H1 (cell line): ENCODE results near the gene FAM120A. TPM values are rescaled to one million over a fixed set of nuclear protein-coding genes. Genes with fewer than 3 reads are reported as not detected.

Experiments
- ASH2L ChIP-seq: fragments of 200-600, 300-600 bp; sonication (generic); IDR thresholded peaks from one replicate; pipeline ENCODE4 v1.7.1; 2017; ENCODE audit warnings: low read length
- BRCA1 ChIP-seq: IDR thresholded peaks from 2 replicates; pipeline ENCODE4 v1.6.1; 2012; ENCODE audit warnings: low read depth, low read length, improper control_type of control experiment
- GABPA ChIP-seq: IDR thresholded peaks from 2 replicates; pipeline ENCODE4 v1.6.1; 2011; ENCODE audit warnings: mild to moderate bottlenecking, low read length, moderate library complexity, borderline replicate concordance; ENCODE audit not compliant: insufficient read depth
- HDAC6 ChIP-seq: IDR thresholded peaks from one replicate; pipeline ENCODE4 v1.7.1; 2012; ENCODE audit warnings: low read depth, mild to moderate bottlenecking, inconsistent platforms, low read length, moderate library complexity
- KDM1A ChIP-seq: fragments of 200-600, 300-600 bp; sonication (generic); IDR thresholded peaks from 2 replicates; pipeline ENCODE4 v1.7.1; 2016; ENCODE audit warnings: mild to moderate bottlenecking, low read length, borderline replicate concordance
- SAP30 ChIP-seq: fragments of 300-600 bp; sonication (generic); IDR thresholded peaks from 2 replicates; pipeline ENCODE4 v1.7.1; 2012; ENCODE audit warnings: low read length, moderate library complexity, mild to moderate bottlenecking, inconsistent platforms; ENCODE audit not compliant: insufficient read depth, insufficient replicate concordance
- SP4 ChIP-seq: IDR thresholded peaks from 2 replicates; pipeline ENCODE4 v1.6.1; 2012; ENCODE audit warnings: low read length, inconsistent platforms
- SUZ12 ChIP-seq: fragments of 200-600 bp; sonication (generic); IDR thresholded peaks from 2 replicates; pipeline ENCODE4 v1.6.1; 2012; ENCODE audit warnings: mild to moderate bottlenecking, inconsistent platforms, low read length, moderate library complexity, mixed read lengths
- TEAD4 ChIP-seq: IDR thresholded peaks from 2 replicates; pipeline ENCODE4 v1.6.1; 2012; ENCODE audit warnings: low read depth, low read length, inconsistent platforms, mixed read lengths
- polyA plus RNA-seq, 7 experiments: library from polyadenylated mRNA; depleted of rRNA in 3 of 7; stranded (reverse) in 5 of 7; unstranded in 2 of 7; fragments of >200 nt in 5 of 7; fragments of 200-250 nt in 2 of 7; gene quantifications; 1 replicate in 5 of 7; 2 replicates in 1 of 7; 4 replicates in 1 of 7; pipeline versions ENCODE4 v1.2.1 to v1.2.3, GENCODE V29; 2011 to 2013; ENCODE audit warnings: missing spikeins in 2 of 7, mixed read lengths in 2 of 7
- total RNA-seq: library from RNA; stranded (reverse); fragmentation: NEBNext Ultra II Directional; extraction: Animal tissue kit (Norgen Biotek cat#: 25700); gene quantifications from 2 replicates; pipeline ENCODE4 v1.2.1, GENCODE V29; 2021
- TF ChIP-seq, protein P1 (sequence below): fragments of 300-600 bp; sonication (generic); IDR thresholded peaks from 2 replicates; pipeline ENCODE4 v1.7.1; 2012; ENCODE audit warnings: low read length, moderate library complexity, mild to moderate bottlenecking, inconsistent platforms; ENCODE audit not compliant: insufficient replicate concordance
- TF ChIP-seq, protein P2 (sequence below): IDR thresholded peaks from 2 replicates; pipeline ENCODE4 v1.6.1; 2011; ENCODE audit warnings: low read length, improper control_type of control experiment

Gene FAM120A
- total and polyA plus RNA-seq, 2 of the 8 experiments (the other 6 are each of a cell fraction or from before 2014, with no cell fraction given), result 24.9 to 54.7 TPM

DNA sequence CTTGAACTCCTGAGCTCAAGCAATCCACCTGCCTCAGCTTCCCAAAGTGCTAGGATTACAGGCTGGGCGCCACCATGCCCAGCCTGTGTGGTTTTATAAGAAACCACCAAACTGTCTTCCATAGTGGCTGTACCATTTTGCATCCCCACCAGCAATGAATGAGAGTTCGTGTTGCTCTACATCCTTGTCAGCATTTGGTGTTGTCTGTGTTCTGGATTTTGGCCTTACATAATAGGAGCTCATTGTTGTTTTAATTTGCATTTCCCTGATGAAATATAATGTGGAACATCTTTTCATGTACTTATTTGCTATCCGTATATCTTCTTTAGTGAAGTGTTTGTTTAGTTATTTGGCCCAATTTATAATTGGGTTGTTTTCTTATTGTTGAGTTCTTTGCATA is 154.7 kb downstream of the FAM120A start (continued):
- TF ChIP-seq, protein P1, sequence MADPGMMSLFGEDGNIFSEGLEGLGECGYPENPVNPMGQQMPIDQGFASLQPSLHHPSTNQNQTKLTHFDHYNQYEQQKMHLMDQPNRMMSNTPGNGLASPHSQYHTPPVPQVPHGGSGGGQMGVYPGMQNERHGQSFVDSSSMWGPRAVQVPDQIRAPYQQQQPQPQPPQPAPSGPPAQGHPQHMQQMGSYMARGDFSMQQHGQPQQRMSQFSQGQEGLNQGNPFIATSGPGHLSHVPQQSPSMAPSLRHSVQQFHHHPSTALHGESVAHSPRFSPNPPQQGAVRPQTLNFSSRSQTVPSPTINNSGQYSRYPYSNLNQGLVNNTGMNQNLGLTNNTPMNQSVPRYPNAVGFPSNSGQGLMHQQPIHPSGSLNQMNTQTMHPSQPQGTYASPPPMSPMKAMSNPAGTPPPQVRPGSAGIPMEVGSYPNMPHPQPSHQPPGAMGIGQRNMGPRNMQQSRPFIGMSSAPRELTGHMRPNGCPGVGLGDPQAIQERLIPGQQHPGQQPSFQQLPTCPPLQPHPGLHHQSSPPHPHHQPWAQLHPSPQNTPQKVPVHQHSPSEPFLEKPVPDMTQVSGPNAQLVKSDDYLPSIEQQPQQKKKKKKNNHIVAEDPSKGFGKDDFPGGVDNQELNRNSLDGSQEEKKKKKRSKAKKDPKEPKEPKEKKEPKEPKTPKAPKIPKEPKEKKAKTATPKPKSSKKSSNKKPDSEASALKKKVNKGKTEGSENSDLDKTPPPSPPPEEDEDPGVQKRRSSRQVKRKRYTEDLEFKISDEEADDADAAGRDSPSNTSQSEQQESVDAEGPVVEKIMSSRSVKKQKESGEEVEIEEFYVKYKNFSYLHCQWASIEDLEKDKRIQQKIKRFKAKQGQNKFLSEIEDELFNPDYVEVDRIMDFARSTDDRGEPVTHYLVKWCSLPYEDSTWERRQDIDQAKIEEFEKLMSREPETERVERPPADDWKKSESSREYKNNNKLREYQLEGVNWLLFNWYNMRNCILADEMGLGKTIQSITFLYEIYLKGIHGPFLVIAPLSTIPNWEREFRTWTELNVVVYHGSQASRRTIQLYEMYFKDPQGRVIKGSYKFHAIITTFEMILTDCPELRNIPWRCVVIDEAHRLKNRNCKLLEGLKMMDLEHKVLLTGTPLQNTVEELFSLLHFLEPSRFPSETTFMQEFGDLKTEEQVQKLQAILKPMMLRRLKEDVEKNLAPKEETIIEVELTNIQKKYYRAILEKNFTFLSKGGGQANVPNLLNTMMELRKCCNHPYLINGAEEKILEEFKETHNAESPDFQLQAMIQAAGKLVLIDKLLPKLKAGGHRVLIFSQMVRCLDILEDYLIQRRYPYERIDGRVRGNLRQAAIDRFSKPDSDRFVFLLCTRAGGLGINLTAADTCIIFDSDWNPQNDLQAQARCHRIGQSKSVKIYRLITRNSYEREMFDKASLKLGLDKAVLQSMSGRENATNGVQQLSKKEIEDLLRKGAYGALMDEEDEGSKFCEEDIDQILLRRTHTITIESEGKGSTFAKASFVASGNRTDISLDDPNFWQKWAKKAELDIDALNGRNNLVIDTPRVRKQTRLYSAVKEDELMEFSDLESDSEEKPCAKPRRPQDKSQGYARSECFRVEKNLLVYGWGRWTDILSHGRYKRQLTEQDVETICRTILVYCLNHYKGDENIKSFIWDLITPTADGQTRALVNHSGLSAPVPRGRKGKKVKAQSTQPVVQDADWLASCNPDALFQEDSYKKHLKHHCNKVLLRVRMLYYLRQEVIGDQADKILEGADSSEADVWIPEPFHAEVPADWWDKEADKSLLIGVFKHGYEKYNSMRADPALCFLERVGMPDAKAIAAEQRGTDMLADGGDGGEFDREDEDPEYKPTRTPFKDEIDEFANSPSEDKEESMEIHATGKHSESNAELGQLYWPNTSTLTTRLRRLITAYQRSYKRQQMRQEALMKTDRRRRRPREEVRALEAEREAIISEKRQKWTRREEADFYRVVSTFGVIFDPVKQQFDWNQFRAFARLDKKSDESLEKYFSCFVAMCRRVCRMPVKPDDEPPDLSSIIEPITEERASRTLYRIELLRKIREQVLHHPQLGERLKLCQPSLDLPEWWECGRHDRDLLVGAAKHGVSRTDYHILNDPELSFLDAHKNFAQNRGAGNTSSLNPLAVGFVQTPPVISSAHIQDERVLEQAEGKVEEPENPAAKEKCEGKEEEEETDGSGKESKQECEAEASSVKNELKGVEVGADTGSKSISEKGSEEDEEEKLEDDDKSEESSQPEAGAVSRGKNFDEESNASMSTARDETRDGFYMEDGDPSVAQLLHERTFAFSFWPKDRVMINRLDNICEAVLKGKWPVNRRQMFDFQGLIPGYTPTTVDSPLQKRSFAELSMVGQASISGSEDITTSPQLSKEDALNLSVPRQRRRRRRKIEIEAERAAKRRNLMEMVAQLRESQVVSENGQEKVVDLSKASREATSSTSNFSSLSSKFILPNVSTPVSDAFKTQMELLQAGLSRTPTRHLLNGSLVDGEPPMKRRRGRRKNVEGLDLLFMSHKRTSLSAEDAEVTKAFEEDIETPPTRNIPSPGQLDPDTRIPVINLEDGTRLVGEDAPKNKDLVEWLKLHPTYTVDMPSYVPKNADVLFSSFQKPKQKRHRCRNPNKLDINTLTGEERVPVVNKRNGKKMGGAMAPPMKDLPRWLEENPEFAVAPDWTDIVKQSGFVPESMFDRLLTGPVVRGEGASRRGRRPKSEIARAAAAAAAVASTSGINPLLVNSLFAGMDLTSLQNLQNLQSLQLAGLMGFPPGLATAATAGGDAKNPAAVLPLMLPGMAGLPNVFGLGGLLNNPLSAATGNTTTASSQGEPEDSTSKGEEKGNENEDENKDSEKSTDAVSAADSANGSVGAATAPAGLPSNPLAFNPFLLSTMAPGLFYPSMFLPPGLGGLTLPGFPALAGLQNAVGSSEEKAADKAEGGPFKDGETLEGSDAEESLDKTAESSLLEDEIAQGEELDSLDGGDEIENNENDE, result no peak
- TF ChIP-seq SAP30, result no peak
- no peak for TF ChIP-seq GABPA
- no peak for TF ChIP-seq SUZ12
- no peak for TF ChIP-seq ASH2L
- TF ChIP-seq, protein P2, sequence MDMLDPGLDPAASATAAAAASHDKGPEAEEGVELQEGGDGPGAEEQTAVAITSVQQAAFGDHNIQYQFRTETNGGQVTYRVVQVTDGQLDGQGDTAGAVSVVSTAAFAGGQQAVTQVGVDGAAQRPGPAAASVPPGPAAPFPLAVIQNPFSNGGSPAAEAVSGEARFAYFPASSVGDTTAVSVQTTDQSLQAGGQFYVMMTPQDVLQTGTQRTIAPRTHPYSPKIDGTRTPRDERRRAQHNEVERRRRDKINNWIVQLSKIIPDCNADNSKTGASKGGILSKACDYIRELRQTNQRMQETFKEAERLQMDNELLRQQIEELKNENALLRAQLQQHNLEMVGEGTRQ, result no peak
- TF ChIP-seq KDM1A, result no peak
- no peak for TF ChIP-seq HDAC6
- no peak for TF ChIP-seq SP4
- TF ChIP-seq BRCA1, result no peak
- TF ChIP-seq TEAD4, result no peak
